HFF-Myc (cell line): Measurements from ENCODE around the gene TBX5.

ENCODE experiments used
- DNase-seq: peaks from one replicate; pipeline ENCODE4 v3.0.0-alpha.2; 2011; ENCODE audit warnings: low read depth; ENCODE audit errors: extremely low read depth
- H3K4me3 ChIP-seq: replicated peaks from 2 replicates; pipeline ENCODE4 v1.5.1; 2011; ENCODE audit warnings: low read depth, mild to moderate bottlenecking, control low read depth, low read length
- TF ChIP-seq, protein P1 (sequence below): IDR thresholded peaks from 2 replicates; pipeline ENCODE4 v1.5.1; 2012; ENCODE audit warnings: mild to moderate bottlenecking, low read depth, low read length, control low read depth; ENCODE audit errors: missing control alignments

The TBX5 gene

GRCh38 chr12:114381177-114381576, 24.8 kb downstream of the TBX5 start:
- no peak for DNase-seq
- TF ChIP-seq, protein P1, sequence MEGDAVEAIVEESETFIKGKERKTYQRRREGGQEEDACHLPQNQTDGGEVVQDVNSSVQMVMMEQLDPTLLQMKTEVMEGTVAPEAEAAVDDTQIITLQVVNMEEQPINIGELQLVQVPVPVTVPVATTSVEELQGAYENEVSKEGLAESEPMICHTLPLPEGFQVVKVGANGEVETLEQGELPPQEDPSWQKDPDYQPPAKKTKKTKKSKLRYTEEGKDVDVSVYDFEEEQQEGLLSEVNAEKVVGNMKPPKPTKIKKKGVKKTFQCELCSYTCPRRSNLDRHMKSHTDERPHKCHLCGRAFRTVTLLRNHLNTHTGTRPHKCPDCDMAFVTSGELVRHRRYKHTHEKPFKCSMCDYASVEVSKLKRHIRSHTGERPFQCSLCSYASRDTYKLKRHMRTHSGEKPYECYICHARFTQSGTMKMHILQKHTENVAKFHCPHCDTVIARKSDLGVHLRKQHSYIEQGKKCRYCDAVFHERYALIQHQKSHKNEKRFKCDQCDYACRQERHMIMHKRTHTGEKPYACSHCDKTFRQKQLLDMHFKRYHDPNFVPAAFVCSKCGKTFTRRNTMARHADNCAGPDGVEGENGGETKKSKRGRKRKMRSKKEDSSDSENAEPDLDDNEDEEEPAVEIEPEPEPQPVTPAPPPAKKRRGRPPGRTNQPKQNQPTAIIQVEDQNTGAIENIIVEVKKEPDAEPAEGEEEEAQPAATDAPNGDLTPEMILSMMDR, result no peak
- H3K4me3 ChIP-seq, result no peak overlapping the region

GRCh38 chr12:114371733-114372132, 34.2 kb downstream of the TBX5 start:
- no peak for DNase-seq
- TF ChIP-seq, protein P1, result no peak
- H3K4me3 ChIP-seq, result no peak overlapping the region

GRCh38 chr12:114371250-114371649, 34.7 kb downstream of the TBX5 start:
- no peak overlapping the region for H3K4me3 ChIP-seq
- DNase-seq, result no peak
- TF ChIP-seq, protein P1, result no peak

DNA sequence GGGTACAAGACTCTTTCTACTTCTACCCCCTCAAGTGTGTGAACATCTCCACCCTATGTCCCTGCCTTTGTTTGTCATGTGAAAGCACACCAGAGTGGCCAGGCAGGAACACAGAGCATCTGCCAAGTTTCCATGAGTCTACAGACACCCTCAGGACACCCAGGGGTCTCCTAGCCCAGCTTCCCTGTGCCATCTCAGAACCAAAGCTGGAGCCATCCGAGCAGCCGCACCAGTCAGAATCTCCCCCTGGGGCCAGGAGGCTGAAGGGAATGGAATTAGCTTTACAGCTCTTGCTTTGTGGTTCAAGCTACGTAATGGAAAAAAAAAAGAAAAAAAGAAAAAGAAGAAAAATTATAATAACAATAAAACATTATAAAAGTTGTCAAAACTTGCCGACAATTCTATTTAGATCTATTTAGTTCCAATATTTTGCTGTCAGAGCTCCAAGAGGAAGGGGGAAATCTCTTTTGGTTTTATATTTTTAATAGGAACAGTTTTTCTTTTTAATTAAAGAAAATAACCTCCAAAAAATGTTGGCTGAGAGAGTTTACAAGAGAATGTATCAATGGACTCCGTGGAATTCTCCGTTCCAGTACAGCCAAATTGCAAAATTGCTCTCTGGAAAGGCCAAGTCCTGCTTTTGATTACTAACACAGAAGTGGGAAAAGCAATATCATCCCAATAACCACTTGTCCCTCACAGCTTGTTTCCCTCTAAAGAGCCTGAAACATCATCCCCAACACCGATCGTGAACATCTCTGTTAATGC, 37.1 kb downstream of the TBX5 start:
- TF ChIP-seq, protein P1, result no peak
- no peak for DNase-seq

GRCh38 chr12:114361992-114362391, 44.0 kb downstream of the TBX5 start:
- H3K4me3 ChIP-seq, result no peak overlapping the region
- no peak for DNase-seq
- TF ChIP-seq, protein P1, result no peak

More for the DNA sequence above, 37.1 kb downstream of the TBX5 start:
- H3K4me3 ChIP-seq, result no peak overlapping the region

- DNase-seq, result no peak
- H3K4me3 ChIP-seq, result no peak overlapping the region
- TF ChIP-seq, protein P1, result no peak
Measured at GRCh38 chr12:114361545-114361944, 44.4 kb downstream of the TBX5 start.
